ENCODE measurements around the gene SNX17. TPM values are rescaled to one million over a fixed set of nuclear protein-coding genes. Genes with fewer than 3 reads are reported as not detected.

The SNX17 gene
- total and polyA plus RNA-seq, 2 of the 13 experiments (the other 11 are each of a cell fraction or from before 2014, with no cell fraction given) = 75.0 to 109 TPM

DNA sequence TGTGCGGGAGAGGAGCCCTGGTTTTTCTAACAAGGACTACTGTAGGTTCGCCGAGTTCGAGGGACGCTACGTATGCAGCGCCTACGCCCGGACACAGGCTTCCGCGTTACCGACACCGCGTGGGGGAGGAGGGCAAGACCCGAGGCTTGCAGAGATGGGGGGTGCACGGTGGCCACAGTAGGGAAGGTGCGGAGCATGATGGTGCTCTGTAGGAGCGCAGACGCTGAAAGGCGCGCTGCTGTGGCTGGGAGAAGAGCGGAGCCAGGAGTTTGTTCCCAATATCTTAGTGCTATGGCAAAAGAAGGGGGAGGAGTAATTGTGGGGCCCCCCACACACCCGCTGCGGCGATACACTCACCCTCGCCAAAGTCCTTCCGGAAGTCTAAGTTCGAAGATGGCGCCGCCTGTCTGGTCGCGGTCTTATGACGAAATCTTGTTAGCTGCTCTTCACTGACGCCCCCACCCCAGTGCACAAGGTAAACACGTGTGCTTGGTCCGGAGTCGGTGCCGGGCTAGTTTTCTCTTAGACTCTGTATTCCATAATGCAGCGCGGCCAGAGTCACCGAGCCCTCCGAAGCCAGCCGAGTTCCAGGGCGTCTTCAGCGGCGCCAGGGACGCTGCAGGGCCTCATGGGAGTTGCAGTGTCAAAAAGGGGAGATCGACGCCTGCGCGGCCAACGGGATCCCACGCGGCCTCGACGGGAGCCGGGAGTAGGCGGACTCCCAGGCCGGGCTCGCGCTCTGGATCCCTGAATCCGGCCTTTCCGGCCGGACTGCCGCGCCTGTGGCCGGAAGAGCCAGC lies 13.8 kb upstream of the SNX17 start, which contains the start of gene GTF3C2 (continued):
- TF ChIP-seq MTERF4 (CRISPR knock-in tag; IDR thresholded peaks at IDR 0.05) (peak; percentile 29; the same call in 1 of the 2 replicates), NONO (IDR thresholded peaks at IDR 0.05) (no peak), NONO (CRISPR knock-in tag; conservative IDR thresholded peaks at IDR 0.05) (peak; percentile 90), RERE (CRISPR knock-in tag; IDR thresholded peaks at IDR 0.05; ENCODE audit: low read depth) (peak; percentile 52; the same call in 1 of the 2 replicates), HDAC1 (CRISPR knock-in tag; IDR thresholded peaks at IDR 0.05) (peak; percentile 86), SRF (IDR thresholded peaks at IDR 0.05; ENCODE audit: low read depth, low read length) (no peak; the same call in none of the 2 replicates), CCDC6 (CRISPR knock-in tag; IDR thresholded peaks at IDR 0.05) (peak; percentile 84; the same call in 1 of the 2 replicates), ZSCAN12 (CRISPR knock-in tag; IDR thresholded peaks at IDR 0.05) (peak; percentile 98; the same call in 1 of the 2 replicates), ZNF512 (CRISPR knock-in tag; IDR thresholded peaks at IDR 0.05) (no peak), ZFP36L1 (CRISPR knock-in tag; IDR thresholded peaks at IDR 0.05) (peak; percentile 87), ZBTB20 (CRISPR knock-in tag; IDR thresholded peaks at IDR 0.05; ENCODE audit: borderline replicate concordance, low read depth) (peak; percentile 64), MTA3 (CRISPR knock-in tag; IDR thresholded peaks at IDR 0.05) (no peak), SRSF4 (IDR thresholded peaks at IDR 0.05; ENCODE audit: low read depth, low read length, poor library complexity, severe bottlenecking) (no peak), ZNF446 (CRISPR knock-in tag; IDR thresholded peaks at IDR 0.05) (peak; percentile 62; the same call in 1 of the 2 replicates), ZFP90 (CRISPR knock-in tag; IDR thresholded peaks at IDR 0.05; ENCODE audit: borderline replicate concordance) (peak; percentile 65)
- TF ChIP-seq, protein P1, sequence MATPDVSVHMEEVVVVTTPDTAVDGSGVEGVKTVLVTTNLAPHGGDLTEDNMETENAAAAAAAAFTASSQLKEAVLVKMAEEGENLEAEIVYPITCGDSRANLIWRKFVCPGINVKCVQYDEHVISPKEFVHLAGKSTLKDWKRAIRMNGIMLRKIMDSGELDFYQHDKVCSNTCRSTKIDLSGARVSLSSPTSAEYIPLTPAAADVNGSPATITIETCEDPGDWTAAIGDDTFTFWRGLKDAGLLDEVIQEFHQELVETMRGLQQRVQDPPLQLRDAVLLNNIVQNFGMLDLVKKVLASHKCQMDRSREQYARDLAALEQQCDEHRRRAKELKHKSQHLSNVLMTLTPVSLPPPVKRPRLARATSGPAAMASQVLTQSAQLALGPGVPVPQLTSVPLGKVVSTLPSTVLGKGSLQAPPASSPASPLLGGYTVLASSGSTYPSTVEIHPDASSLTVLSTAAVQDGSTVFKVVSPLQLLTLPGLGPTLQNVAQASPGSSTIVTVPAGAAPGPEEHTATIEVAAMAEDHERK (CRISPR knock-in tag; IDR thresholded peaks at IDR 0.05; ENCODE audit: low read depth) = peak; percentile 54; the same call in 1 of the 2 replicates
- TF ChIP-seq, protein P2, sequence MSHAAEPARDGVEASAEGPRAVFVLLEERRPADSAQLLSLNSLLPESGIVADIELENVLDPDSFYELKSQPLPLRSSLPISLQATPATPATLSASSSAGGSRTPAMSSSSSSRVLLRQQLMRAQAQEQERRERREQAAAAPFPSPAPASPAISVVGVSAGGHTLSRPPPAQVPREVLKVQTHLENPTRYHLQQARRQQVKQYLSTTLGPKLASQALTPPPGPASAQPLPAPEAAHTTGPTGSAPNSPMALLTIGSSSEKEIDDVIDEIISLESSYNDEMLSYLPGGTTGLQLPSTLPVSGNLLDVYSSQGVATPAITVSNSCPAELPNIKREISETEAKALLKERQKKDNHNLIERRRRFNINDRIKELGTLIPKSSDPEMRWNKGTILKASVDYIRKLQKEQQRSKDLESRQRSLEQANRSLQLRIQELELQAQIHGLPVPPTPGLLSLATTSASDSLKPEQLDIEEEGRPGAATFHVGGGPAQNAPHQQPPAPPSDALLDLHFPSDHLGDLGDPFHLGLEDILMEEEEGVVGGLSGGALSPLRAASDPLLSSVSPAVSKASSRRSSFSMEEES (CRISPR knock-in tag; IDR thresholded peaks at IDR 0.05) = peak; percentile 70

Data from HepG2 (cell line).